Measurements from ENCODE around the gene EFR3B.
"Not testable (repeated sequence)": the region's sequence is repeated elsewhere in the genome, so short reads cannot be mapped to it uniquely, and the experiment has no call there.

Gene EFR3B

DNA sequence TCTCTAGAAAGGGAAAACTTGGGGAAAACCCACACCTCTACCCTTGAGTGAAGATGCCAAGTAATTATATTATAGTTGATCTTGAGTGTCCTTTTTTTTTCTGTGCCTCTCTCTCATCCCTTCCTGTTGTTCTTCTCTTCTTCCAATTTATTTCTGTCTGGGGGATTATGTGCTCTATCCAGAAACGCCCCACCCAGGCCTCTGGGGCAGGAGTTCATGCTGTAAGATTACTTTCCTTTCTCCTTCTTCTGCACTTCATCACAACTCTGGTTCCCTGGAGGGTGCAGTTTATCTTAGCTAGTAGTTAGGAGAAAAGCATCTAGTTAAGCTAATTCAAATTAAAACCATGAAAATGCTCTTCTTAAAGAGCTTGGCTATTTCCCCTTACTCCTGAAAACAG, 39.8 kb upstream of the EFR3B start:
- Histone ChIP-seq H3K9ac (ENCODE audit: low read length) (no peak overlapping the region), H3K9me2 (replicated peaks; ENCODE audit: insufficient read depth, low read length) (no peaks in the 10 kb centered on the region), H3K36me3 (ENCODE audit: low read length) (no peaks in the 10 kb centered on the region), H3K4me3 (ENCODE audit: insufficient read depth, low read length, poor library complexity, severe bottlenecking) (no peak overlapping the region), H3K79me2 (ENCODE audit: insufficient read depth, low read length) (no peaks in the 10 kb centered on the region), H3K27me3 (ENCODE audit: low read length) (no peaks in the 10 kb centered on the region), H2AFZ (ENCODE audit: low read depth, low read length, severe bottlenecking) (no peak overlapping the region), H4K20me1 (ENCODE audit: low read depth, low read length) (no peaks in the 10 kb centered on the region), H3F3A (ENCODE audit: insufficient read depth) (no peaks in the 10 kb centered on the region), H3K4me2 (ENCODE audit: low read depth, low read length, poor library complexity, severe bottlenecking) (no peak overlapping the region), H3K9me3 (ENCODE audit: insufficient read depth, low read length) (no peaks in the 10 kb centered on the region), H3K27ac (ENCODE audit: low read depth, low read length) (no peak overlapping the region)
- TF ChIP-seq, protein P1, sequence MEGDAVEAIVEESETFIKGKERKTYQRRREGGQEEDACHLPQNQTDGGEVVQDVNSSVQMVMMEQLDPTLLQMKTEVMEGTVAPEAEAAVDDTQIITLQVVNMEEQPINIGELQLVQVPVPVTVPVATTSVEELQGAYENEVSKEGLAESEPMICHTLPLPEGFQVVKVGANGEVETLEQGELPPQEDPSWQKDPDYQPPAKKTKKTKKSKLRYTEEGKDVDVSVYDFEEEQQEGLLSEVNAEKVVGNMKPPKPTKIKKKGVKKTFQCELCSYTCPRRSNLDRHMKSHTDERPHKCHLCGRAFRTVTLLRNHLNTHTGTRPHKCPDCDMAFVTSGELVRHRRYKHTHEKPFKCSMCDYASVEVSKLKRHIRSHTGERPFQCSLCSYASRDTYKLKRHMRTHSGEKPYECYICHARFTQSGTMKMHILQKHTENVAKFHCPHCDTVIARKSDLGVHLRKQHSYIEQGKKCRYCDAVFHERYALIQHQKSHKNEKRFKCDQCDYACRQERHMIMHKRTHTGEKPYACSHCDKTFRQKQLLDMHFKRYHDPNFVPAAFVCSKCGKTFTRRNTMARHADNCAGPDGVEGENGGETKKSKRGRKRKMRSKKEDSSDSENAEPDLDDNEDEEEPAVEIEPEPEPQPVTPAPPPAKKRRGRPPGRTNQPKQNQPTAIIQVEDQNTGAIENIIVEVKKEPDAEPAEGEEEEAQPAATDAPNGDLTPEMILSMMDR (IDR thresholded peaks at IDR 0.05; ENCODE audit: insufficient read depth, low read length, poor library complexity, severe bottlenecking): no peak
- no peak for TF ChIP-seq EZH2phosphoT487 (conservative IDR thresholded peaks at IDR 0.05; ENCODE audit: low read length)

DNA sequence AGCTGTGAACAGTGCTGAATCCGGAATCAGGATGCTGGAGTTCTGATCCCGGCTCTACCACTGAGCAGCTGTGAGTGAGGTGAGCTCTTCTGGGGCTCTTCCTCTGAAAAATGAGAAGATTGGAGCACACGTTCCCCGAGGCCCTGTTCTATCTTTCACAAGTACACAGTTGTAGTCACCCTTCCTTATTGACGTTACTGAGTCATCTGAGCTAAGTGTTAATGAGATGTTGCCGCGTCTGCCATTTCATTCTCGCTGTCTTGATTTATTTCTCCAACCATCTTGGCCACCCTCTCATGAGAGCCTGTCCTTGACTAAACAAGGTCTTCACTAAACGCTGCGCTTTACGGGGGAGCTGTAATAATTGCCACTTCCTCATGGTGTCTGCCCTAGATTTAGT, 31.9 kb upstream of the EFR3B start:
- H3K36me3 ChIP-seq (ENCODE audit: low read length): no peaks in the 10 kb centered on the region
- no peaks in the 10 kb centered on the region for H3K27me3 ChIP-seq (ENCODE audit: low read length)
- H3K4me2 ChIP-seq (ENCODE audit: low read depth, low read length, poor library complexity, severe bottlenecking): no peak overlapping the region
- H3K79me2 ChIP-seq (ENCODE audit: insufficient read depth, low read length): no peaks in the 10 kb centered on the region
- H3K9me2 ChIP-seq (replicated peaks; ENCODE audit: insufficient read depth, low read length): no peaks in the 10 kb centered on the region
- H4K20me1 ChIP-seq (ENCODE audit: low read depth, low read length): no peaks in the 10 kb centered on the region
- no peak overlapping the region for H3K27ac ChIP-seq (ENCODE audit: low read depth, low read length)
- H3K9me3 ChIP-seq (ENCODE audit: insufficient read depth, low read length): no peaks in the 10 kb centered on the region
- H2AFZ ChIP-seq (ENCODE audit: low read depth, low read length, severe bottlenecking): no peak overlapping the region
- no peak overlapping the region for H3K9ac ChIP-seq (ENCODE audit: low read length)
- no peak for TF ChIP-seq EZH2phosphoT487 (conservative IDR thresholded peaks at IDR 0.05; ENCODE audit: low read length)
- TF ChIP-seq, protein P1 (IDR thresholded peaks at IDR 0.05; ENCODE audit: insufficient read depth, low read length, poor library complexity, severe bottlenecking): no peak
- no peaks in the 10 kb centered on the region for H3F3A ChIP-seq (ENCODE audit: insufficient read depth)
- no peak overlapping the region for H3K4me3 ChIP-seq (ENCODE audit: insufficient read depth, low read length, poor library complexity, severe bottlenecking)

DNA sequence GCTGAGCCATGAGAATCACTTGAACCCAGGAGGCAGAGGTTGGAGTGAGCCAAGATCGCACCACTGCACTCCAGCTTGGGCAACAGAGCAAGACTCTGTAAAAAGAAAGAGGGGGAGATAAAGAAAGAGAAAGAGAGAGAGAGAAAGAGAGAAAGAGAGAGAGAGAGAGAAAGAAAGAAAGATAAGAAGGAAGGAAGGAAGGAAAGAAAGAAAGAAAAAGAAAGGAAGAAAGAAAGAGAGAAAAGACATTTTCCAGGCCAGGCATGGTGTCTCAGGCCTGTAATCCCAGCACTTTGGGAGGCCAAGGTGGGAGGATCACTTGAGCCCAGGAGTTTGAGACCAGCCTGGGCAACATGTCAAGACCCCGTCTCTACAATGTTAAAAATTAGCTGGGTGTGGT, 30.5 kb upstream of the EFR3B start:
- not testable (repeated sequence) for H3K9ac ChIP-seq (ENCODE audit: low read length); H3K27me3 ChIP-seq (ENCODE audit: low read length); H3K9me3 ChIP-seq (ENCODE audit: insufficient read depth, low read length); H4K20me1 ChIP-seq (ENCODE audit: low read depth, low read length); H3K79me2 ChIP-seq (ENCODE audit: insufficient read depth, low read length); H3K9me2 ChIP-seq (replicated peaks; ENCODE audit: insufficient read depth, low read length); H3K27ac ChIP-seq (ENCODE audit: low read depth, low read length); H3K4me2 ChIP-seq (ENCODE audit: low read depth, low read length, poor library complexity, severe bottlenecking); H3K36me3 ChIP-seq (ENCODE audit: low read length); H2AFZ ChIP-seq (ENCODE audit: low read depth, low read length, severe bottlenecking); H3F3A ChIP-seq (ENCODE audit: insufficient read depth); H3K4me3 ChIP-seq (ENCODE audit: insufficient read depth, low read length, poor library complexity, severe bottlenecking)

DNA sequence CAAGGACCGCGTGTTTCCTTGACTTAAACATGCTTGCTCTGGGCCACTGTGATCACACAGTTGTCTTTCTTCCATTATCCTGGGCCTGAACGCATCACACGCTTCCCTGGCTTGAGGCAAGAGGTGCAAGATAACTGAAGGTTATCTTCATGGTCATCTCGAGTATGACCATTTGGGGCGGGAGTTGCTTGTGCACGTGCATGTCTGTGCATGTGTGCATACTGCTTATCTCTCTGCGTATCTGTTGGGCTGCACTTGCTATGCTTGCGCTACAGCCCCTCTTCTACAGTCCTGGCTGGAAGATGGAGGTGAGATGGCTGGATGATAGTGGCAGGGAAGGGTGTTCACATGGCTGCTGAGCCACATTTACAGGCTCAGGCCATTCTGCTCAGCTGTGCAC, 27.2 kb upstream of the EFR3B start:
- Histone ChIP-seq H4K20me1 (ENCODE audit: low read depth, low read length) (no peaks in the 10 kb centered on the region), H3K27me3 (ENCODE audit: low read length) (no peaks in the 10 kb centered on the region), H3K79me2 (ENCODE audit: insufficient read depth, low read length) (no peaks in the 10 kb centered on the region), H3K9me2 (replicated peaks; ENCODE audit: insufficient read depth, low read length) (no peaks in the 10 kb centered on the region), H3F3A (ENCODE audit: insufficient read depth) (no peaks in the 10 kb centered on the region), H3K9me3 (ENCODE audit: insufficient read depth, low read length) (no peaks in the 10 kb centered on the region), H3K9ac (ENCODE audit: low read length) (no peak overlapping the region), H3K4me3 (ENCODE audit: insufficient read depth, low read length, poor library complexity, severe bottlenecking) (no peak overlapping the region), H3K36me3 (ENCODE audit: low read length) (no peaks in the 10 kb centered on the region), H3K27ac (ENCODE audit: low read depth, low read length) (no peak overlapping the region), H3K4me2 (ENCODE audit: low read depth, low read length, poor library complexity, severe bottlenecking) (no peak overlapping the region), H2AFZ (ENCODE audit: low read depth, low read length, severe bottlenecking) (no peak overlapping the region)
- no peak for TF ChIP-seq EZH2phosphoT487 (conservative IDR thresholded peaks at IDR 0.05; ENCODE audit: low read length)
- TF ChIP-seq, protein P1 (IDR thresholded peaks at IDR 0.05; ENCODE audit: insufficient read depth, low read length, poor library complexity, severe bottlenecking): no peak
